Stimulated activated CD8-positive, alpha-beta memory T cell treated with anti-CD3 and anti-CD28 coated beads, Interleukin-15, amount 100 ng/mL, for 24 hours (primary cell): ENCODE results near the gene C11orf24.
"Not testable (repeated sequence)": the region's sequence is repeated elsewhere in the genome, so short reads cannot be mapped to it uniquely, and the experiment has no call there.

Experiments
- DNase-seq: peaks from one replicate; pipeline ENCODE4 v3.0.0-alpha.2; 2020; ENCODE audit warnings: low read depth

The C11orf24 gene

DNA sequence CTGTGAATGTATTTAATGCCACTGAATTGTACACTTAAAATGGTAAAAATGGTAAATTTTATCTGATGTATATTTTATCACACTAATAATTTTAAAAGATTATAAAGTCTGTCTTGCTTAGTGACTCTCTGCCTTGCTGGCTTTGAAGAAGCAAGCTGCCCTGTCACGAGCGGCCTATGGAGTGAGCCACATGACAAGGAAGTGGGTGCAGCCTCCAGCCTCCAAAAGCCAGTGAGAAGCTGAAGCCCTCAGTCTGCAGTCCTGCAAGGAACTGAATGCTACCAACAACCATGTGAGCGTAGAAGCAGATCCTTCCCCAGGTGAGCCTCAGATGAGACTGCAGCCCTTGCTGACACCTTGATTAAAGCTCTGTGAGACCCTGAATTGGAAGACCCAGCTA lies 20.0 kb downstream of the C11orf24 start:
- DNase-seq: no peak

- DNase-seq: not testable (repeated sequence)
Observed at GRCh38 chr11:68244912-68245311, 26.9 kb downstream of the C11orf24 start.

GRCh38 chr11:68243847-68244246 lies 27.9 kb downstream of the C11orf24 start:
- not testable (repeated sequence) for DNase-seq

- no peak for DNase-seq
Observed at GRCh38 chr11:68242616-68243015, 29.2 kb downstream of the C11orf24 start.

DNA sequence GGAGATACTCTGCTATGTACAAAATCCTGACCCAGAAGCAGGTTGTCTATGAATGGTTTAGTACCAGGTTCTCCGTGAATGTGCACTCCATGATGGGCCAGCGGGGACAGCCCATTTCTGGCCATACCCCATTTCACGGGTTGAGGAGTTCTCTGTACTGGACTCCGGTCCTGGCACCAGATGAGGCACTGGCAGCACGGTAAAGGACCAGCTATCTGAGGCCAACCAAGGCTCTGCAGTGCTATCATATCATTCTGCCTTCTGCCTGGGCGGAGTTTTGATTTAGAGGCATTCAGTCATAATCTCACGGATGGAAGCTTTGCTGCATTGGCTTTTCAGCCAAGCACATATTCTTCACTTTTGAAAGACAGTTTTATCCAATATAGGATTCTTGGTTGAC lies 40.2 kb downstream of the C11orf24 start:
- DNase-seq: no peak

GRCh38 chr11:68229601-68230000 lies 42.2 kb downstream of the C11orf24 start:
- DNase-seq: no peak

- DNase-seq: no peak
Observed at GRCh38 chr11:68226421-68226820, 45.4 kb downstream of the C11orf24 start.

- DNase-seq: no peak
Observed at GRCh38 chr11:68224606-68225005, 47.2 kb downstream of the C11orf24 start.

GRCh38 chr11:68223275-68223674 lies 48.5 kb downstream of the C11orf24 start:
- DNase-seq: no peak

GRCh38 chr11:68221406-68221805 lies 50.4 kb downstream of the C11orf24 start:
- DNase-seq: no peak

DNA sequence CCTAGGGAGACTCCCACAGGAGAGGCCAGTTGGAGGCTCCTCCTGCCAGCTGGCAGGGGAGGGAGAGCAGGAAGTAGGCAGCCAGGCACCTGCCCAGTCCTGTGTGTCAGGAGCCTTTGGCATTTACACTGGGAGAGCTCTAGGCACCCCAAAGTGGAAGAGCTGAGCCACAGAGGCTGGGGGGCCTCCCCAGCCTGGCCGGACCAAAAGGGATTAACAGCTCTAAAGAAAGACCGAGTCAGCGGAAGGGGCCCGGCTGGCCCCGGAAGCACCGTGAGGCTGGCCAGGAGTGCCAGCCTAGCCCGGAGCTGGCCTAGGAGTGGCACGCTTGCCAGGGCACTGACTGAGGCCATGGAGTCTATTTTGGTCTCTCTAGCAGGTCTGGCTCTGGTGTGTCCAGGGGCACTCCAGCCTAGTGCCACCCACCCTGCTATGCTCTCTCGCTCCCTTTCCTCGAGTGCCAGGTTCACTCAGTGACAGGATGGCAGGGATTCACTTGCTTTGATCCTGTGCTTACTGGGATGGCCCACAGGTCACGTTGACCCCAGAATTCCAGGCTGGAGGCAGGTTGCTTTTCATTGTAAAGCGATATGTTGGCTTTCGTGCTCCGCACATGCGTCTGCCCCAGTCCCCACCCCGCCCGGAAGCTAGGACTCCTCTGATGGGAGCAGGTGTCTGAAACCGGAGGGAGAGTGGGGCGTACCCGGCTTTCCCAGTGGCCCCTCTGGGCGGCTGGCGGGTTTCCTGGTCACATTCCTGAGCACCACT lies 55.4 kb downstream of the C11orf24 start:
- no peak for DNase-seq

DNA sequence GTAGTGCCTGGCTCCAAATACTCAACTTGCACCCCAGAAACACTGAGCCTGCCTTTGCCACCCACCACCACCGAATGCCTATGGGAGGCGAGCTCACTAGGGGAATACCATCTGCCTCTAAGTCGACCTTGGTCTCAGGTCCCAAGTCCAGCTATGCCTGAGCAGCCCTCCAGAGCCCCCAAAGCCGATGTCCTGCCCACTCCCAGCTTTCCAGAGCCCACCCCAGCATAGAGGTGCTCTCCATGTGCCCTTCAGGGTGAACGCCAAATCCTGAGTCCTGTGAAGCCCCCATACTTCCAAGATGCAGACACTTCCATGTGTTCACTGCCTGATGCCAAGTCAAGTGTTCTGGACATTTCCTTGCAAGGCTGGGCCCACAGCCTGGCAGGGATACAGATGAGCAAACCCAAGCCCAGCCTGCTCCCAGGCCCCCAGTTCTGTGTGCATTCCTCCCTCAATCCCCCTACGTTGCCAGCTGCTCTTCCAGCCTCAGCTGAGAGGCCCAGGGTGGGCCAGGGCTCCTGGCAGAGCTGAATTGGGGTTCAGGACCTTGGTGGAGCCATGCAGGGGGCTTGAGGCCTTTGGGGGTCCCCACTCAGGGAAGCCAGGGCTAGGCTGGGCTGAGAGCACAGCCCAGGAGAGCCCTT lies 56.1 kb downstream of the C11orf24 start:
- no peak for DNase-seq

- no peak for DNase-seq
Observed at GRCh38 chr11:68215087-68215445, 56.7 kb downstream of the C11orf24 start.

- DNase-seq: no peak
Observed at GRCh38 chr11:68214173-68215086, 57.3 kb downstream of the C11orf24 start.

- DNase-seq: peak; percentile 59
Observed at GRCh38 chr11:68213555-68214172, 58.1 kb downstream of the C11orf24 start.

DNA sequence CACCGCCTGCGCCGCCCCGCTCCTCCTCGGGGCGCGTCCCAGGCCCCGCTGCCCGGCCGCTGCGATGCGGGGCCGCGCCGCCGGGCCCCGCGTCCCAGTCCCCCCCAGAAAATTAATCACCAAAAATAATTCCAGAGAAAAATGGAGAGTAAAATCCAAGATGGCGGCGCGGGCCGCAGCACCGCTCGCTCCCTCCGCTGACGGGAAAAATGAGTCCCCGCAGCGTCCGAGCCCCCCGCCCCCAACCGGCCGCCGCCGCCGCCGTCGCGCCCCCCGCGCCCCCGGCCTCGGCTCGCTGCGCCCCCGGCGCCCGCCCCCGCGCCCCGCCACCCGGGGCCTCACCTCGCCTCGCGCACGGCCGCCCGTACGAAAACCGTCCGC lies 58.6 kb downstream of the C11orf24 start, which contains the start of gene KMT5B:
Gene KMT5B (minus strand): TSS at position 162 of the 381 bp plus-strand sequence. CDS start 23,220 bp downstream, outside the sequence.
- peak; percentile 43 for DNase-seq

GRCh38 chr11:68212421-68213134 lies 59.2 kb downstream of the C11orf24 start:
- peak; percentile 19 for DNase-seq

DNA sequence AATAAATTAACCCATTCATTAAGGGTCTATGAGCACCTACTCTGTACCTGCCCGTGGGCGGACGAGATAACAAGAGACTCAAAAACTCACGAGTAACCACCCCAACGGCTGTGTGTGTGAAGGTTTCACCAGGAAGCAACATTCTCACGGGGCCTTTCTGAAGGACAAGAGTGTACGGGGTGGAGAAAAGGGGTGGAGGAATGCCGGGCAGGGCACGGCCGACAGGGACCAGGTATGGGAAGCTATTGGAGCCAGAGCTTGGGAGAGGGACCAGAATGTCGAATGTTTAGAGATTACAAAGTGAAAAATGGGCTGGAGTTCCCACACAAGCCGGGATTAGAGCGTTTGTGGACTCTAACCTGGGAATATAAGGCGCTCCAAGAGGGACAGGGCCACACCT lies 60.2 kb downstream of the C11orf24 start:
- DNase-seq: no peak
